GM21717 (cell line): ENCODE data around the gene COBL.
"Not testable (repeated sequence)": the region's sequence is repeated elsewhere in the genome, so short reads cannot be mapped to it uniquely, and the experiment has no call there.

Source experiments
- ATAC-seq: cut with Tn5 transposase; IDR thresholded peaks from one replicate; pipeline ENCODE4 v1.9.1; 2021; ENCODE audit warnings: mild to moderate bottlenecking, moderate library complexity; ENCODE audit not compliant: unreplicated experiment

The COBL gene

DNA sequence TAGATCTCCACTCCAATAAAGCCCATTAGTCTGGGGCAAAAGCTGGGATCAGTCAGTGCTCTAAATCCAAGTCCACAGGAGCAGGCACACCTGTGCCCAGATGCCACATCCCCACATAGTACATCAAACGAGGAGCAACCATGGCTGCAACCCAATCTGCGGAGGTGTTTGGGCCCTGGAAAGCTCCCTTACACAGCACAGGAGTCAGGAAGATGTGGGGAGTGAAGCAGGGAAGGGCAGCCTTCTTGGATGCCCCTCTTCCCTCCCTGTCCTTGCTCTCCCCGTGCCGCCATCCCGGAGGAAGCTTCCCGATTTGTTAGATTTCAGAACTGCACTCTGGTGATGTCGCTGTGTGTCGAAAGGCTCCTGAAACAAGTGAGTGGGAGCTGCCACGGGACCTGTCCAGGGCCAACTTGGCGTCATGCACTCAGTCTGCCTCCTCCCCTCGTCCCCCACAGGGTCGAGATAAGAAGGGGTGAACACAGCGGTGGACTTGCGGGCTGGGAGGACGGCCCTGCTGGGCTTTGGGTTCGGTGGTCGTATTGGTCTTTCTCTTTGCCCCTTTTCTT is 303.3 kb downstream of the COBL start:
- ATAC-seq = no peak

- ATAC-seq = no peak
Observed at GRCh38 chr7:51012569-51013217, 303.9 kb downstream of the COBL start.

GRCh38 chr7:51011710-51012350 is 304.8 kb downstream of the COBL start:
- no peak for ATAC-seq

DNA sequence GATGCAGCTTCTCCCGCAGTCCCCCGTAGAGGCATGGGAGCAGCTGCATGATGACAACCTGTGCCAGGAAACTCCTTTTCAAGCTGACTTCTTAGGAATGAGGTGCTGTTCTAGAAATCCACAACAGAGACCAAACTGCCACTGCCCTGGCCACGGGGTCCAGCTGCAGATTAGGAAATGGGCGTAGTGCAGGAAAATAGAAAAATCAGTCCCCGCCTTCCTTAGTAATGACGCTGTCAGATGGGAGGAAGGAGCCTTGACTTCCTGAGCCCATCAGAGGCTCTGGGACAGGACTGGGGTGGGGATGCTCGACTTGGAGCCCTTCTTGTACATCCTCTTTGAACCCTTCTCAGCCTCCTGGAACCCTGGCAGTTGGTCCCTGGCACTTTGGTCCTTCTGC is 306.1 kb downstream of the COBL start:
- no peak for ATAC-seq

DNA sequence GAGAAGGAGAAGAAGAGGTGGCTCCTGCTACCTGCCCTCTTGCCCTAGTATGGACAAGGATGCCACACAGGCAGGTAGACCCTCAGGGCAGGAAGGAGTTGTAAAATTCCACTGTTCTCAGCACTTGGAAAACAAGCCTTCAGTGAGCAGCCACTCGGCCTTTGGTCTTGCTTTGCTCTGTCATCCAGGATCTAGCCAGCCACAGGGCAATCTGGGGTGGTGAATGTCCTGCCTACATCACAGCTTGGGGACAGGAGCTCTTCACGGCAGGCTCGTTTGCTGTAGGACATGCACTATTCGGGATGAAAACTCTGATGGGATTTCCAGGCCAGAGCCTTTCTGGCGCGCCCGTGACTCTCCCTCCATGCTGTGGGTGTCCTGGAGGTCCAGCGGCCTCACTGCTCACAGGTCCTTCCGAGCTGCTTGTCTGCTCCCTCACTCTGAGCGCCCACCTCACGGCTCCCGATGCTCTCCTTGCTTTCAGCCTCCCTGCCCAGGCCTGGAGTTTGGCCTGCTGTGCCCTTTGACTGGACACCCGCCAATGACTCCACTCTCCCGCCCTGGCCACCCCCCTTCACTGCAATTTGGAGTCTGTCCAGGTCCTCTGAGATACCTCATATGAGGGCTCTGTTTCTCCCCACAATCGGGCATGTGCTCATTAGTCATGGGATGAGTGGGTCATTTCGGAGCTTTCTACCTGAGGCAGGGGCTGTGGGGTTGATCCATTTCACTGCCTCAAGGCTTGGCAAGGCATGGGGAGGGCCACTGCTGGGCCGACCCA is 306.7 kb downstream of the COBL start:
- ATAC-seq = no peak

DNA sequence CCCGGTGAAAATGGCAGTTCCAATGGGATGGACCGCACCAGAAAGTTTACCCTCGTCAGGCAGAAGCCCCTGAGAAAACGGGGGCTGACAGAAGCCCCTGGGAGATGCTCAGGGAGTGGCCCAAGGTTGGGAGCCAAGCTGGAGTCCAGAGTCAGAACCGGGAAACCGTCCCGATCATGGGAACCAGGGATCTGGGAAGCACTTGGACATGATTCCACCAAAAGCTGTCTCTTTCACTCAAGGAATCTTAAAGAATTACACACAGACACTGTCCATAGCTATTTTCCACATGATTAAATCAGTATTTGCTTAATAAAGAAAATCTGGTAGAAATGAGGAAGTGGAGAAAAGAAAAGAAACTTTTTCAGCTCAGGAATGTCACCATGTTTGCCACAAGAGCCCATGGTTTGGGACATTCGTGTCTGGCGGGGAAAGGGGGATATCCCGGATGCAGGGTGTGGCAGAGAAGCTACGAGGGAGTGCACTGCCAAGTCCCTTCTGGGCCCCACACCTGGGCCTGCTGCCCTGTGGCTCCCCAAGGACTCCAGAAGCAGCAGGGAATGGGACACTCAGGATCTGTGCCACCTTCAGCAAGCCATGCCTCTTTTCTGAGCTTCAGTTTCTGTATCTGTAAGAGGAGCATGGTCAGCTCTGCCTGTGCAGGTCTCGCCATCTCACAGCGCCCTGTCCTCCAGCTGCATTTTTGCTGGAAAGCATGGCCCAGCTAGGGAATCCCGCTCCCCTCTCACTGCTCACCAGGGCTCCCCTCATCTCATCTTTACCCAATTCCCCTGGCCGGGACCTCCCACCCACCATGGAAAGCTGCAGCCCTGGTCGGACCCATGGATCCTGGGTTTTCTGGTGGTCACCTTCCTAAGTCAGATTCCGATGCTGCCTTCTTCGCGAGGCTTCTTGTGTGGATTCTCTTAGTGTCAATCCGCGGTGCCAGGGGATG is 308.8 kb downstream of the COBL start:
- no peak for ATAC-seq

DNA sequence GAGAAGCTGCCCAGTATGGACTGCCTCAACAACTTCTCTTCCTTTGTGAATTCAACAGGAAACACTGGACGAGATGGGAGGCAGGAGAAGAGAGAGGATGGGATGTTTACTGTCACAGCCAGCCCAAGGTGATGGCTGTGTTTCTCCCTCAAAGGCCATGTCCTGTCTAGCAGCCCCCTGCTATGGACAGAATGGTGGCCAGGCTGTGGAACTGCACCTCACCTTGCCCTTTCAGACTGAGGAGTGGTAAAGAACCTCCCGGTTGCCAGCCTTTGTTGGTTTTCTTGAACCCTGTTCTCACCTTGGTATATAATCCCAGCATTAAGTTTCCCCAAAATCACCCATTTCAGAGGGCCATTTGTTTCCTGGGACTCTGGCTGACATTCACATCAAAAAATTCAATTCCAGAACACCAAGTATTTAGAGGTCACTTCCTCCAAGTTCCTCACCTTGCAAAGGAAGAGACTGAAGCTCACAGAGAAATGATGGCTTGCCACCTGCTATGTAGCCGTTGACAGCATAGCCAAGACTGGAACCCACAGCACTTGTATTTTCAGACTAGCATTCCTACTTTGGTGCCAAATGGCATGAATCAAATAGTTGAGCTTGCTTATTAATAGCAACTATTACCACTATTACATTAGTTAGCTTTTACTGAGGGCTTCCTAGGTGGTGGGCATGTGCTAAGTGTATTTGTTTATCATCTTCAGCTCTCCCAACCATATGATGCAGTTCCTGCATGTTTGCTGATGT is 309.9 kb downstream of the COBL start:
- ATAC-seq = no peak

GRCh38 chr7:51005074-51005473 is 311.5 kb downstream of the COBL start:
- ATAC-seq = no peak

DNA sequence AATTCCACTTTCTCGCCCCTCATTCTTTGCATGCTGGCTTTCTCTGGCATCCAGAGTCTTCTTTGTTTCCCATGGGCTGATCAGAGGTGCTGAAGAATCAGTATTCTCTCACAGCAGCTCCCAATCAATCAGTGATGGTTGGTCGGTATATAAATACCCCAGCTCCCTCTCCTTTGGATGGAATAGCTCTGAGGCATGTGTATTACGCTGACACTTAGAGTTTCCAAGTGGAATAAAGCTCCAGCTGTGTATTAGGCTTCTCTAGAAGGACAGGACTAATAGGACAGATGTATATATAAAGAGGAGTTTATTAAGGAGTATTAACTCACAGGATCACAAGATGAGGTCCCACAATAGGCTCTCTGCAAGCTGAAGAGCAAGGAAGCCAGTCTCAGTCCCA is 315.7 kb downstream of the COBL start:
- no peak for ATAC-seq

DNA sequence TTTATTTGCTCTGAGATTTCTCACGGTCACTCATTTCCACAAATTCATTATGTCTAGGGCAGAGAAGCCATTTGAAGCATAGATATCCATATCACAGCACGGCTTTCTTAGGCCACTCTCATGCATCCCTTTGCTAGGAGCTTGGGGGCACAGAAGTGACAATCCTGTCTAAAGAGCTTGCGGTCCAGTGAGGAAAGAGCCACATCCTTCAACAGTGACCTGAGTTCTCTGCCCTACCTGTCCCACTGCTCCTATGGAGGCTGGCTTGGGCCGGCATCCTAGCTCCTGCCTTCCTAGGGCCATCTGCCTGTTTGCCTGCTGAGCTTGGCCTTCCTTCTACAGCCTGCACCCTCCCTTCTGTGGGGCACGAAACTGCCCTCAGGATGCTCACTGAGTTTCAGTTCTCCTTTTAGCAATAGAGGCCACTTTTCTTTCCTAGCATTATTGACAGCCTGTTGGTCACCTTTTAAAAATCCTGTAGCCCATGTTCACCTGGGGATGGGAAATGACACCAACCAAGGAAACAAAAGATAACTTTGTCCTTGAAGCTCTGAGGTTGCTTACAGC is 321.8 kb downstream of the COBL start:
- no peak for ATAC-seq

GRCh38 chr7:50990214-50990613 is 326.4 kb downstream of the COBL start:
- ATAC-seq = not testable (repeated sequence)

- ATAC-seq = no peak
Observed at GRCh38 chr7:50988988-50989387, 327.6 kb downstream of the COBL start.

- ATAC-seq = no peak
Observed at GRCh38 chr7:50988465-50988864, 328.1 kb downstream of the COBL start.

GRCh38 chr7:50985096-50985495 is 331.5 kb downstream of the COBL start:
- no peak for ATAC-seq

- no peak for ATAC-seq
Observed at GRCh38 chr7:50983850-50984249, 332.8 kb downstream of the COBL start.

DNA sequence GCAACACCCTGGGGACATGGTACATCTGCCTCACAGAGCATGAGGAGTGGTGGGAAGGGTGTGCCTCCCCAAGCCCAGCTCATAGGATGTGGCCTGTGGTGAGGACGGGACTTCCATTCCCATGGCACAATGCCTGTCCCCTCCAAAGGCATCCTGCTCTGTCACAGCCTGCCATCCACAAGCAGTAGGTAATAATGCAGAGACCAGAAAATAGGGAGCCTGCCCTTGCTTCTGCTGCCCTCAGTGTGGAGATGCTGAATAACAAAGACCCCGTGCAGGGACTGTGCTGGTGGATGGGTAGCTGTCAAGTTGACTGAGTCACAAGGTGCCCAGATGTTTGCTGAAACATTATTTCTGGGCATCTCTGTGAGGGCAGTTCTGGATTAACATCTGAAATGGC is 334.0 kb downstream of the COBL start:
- no peak for ATAC-seq

DNA sequence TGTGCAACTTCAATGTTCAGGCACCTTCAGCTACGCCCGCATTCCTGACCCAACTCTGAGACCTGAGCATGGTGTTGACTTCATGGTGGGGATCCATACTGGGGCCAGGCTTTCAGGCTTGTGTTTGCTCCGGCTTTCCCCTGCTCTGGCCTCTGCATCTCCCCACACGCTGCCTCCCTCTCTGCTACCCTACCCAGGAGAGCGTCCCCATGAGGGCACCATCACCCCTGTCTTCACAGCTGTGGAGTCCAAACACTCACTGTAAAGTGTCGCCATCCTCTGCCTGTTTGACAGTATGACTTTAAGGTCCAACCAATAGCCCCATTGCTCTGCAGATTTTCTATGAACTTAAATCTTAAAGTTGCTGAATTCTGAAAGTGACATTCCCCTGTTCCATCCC is 334.9 kb downstream of the COBL start:
- ATAC-seq = no peak

- ATAC-seq = no peak
Observed at GRCh38 chr7:50980411-50980810, 336.2 kb downstream of the COBL start.

DNA sequence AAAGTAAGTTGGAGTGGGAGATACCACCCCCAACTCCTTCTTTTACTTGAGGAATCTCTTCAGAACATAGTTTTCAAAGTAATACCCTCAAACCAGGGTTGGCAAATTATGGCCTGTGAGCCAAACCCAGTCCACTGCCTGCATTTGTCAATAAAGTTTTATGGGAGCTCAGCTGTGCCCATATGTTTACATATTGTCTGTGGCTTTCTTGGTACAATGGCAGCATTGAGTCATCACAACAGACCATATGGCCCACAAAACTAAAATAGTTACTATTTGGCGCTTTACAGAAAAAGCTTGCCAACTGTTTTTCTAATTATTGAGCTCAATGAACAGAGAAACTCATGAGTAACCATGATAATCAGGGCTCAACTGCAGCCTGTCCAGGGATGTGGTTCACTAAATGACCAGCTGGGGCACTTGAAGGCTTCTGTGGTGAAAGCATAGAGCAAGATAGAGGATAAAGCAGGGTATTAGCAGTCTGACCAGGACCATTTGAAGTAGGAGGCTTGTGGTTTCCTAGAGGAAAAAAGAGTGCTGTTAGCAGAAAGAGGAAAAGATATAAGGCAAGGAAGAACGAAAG is 337.9 kb downstream of the COBL start:
- ATAC-seq = no peak
